Spleen (tissue), 11 donors: ENCODE data around the gene AGRN. TPM values are rescaled to one million over a fixed set of nuclear protein-coding genes. Genes with fewer than 3 reads are reported as not detected.
A peak's percentile ranks its signal among the peaks of the same experiment; 100 is the strongest.

ENCODE experiments used
- DNase-seq: peaks from one replicate; pipeline ENCODE4 v3.0.0-alpha.2; 2020
- H3K27ac ChIP-seq, 8 donors: fragments of 200-600 bp; sonication (generic) in 7 of 8; 1 replicate in 4 of 8; 2 replicates in 4 of 8; pipeline versions ENCODE4 v1.5.0 to v1.8.0; 2016 to 2021; ENCODE audit warnings: inconsistent platforms in 4 of 8, mild to moderate bottlenecking in 4 of 8, moderate library complexity in 1 of 8
- H3K27me3 ChIP-seq, 7 donors: fragments of 200-600 bp; sonication (generic) in 6 of 7; replicated peaks in 1 of 7; 1 replicate in 4 of 7; 2 replicates in 3 of 7; pipeline versions ENCODE4 v1.5.0 to v1.8.0; 2016 to 2021; ENCODE audit warnings: inconsistent platforms in 3 of 7, mild to moderate bottlenecking in 1 of 7
- H3K36me3 ChIP-seq, 6 donors: fragments of 200-600 bp; sonication (generic) in 5 of 6; 1 replicate in 4 of 6; 2 replicates in 2 of 6; pipeline versions ENCODE4 v1.5.0 to v1.8.0; 2016 to 2021; ENCODE audit warnings: inconsistent platforms in 2 of 6
- H3K4me1 ChIP-seq, 6 donors: fragments of 200-600 bp; sonication (generic) in 5 of 6; 1 replicate in 3 of 6; 2 replicates in 3 of 6; pipeline versions ENCODE4 v1.5.0 to v1.8.0; 2016 to 2021; ENCODE audit warnings: inconsistent platforms in 3 of 6
- H3K4me3 ChIP-seq, 8 donors: fragments of 200-600 bp; sonication (generic) in 7 of 8; 1 replicate in 4 of 8; 2 replicates in 4 of 8; pipeline versions ENCODE4 v1.5.0 to v1.8.0; 2016 to 2021; ENCODE audit warnings: inconsistent platforms in 4 of 8, mild to moderate bottlenecking in 4 of 8, moderate library complexity in 2 of 8
- H3K9me3 ChIP-seq, 8 donors: fragments of 200-600 bp; sonication (generic) in 7 of 8; 1 replicate in 4 of 8; 2 replicates in 4 of 8; pipeline versions ENCODE4 v1.5.0 to v1.8.0; 2016 to 2021; ENCODE audit warnings: inconsistent platforms in 4 of 8
- CTCF ChIP-seq, 11 experiments: fragments of 200-600 bp in 7 of 11; fragments of 450-650 bp in 4 of 11; sonication (generic) in 4 of 11; IDR thresholded peaks in 8 of 11; conservative IDR thresholded peaks in 3 of 11; 1 replicate in 7 of 11; 2 replicates in 4 of 11; pipeline versions ENCODE4 v1.4.0 to v1.8.0; 2016 to 2021; ENCODE audit warnings: antibody characterized with exemption in 11 of 11, inconsistent platforms in 4 of 11, mild to moderate bottlenecking in 1 of 11
- POLR2A ChIP-seq, 3 donors: fragments of 450-650 bp; IDR thresholded peaks; one replicate each; pipeline ENCODE4 v1.5.1; 2017; ENCODE audit warnings: antibody characterized with exemption in 3 of 3, mild to moderate bottlenecking in 1 of 3
- POLR2AphosphoS5 ChIP-seq, 3 donors: sonication (generic); formaldehyde crosslinking; IDR thresholded peaks; one replicate each; pipeline ENCODE4 v1.5.1; 2017; ENCODE audit warnings: antibody characterized with exemption in 3 of 3
- WGBS, 5 donors: extraction: QIAGEN DNeasy Blood & Tissue Kit in 3 of 5; methylation state at CpG; one replicate each; pipeline versions ENCODE4 v1.1.5 to v1.1.7; 2013 to 2018; 5-methylcytosine and 5-hydroxymethylcytosine counted together
- intact Hi-C: fragments of 100-400 bp; cut with DNase I; formaldehyde crosslinking; loops from one replicate; pipeline ENCODE4 v1.15.0; 2023; ENCODE audit warnings: low total_unique reads
- polyA plus RNA-seq, 3 donors: library from polyadenylated mRNA; stranded (reverse); fragments of 200-250 nt; gene quantifications; one replicate each; pipeline ENCODE4 v1.2.1, GENCODE V29; 2013
- total RNA-seq, 7 donors: library from RNA; depleted of rRNA in 3 of 7; stranded (reverse); fragments of >200 nt in 3 of 7; fragmentation: NEBNext Ultra II Directional in 4 of 7; extraction: Animal tissue kit (Norgen Biotek cat#: 25700) in 4 of 7; gene quantifications; one replicate each; pipeline versions ENCODE4 v1.1.0 to v1.2.1, GENCODE V29; 2016 to 2021
- donor health status: healthy with polysubstance abuse.
- donor health status: DM: no; HTN: no; CAD: no; lungs with moderate emphysema.
- donor health status: DM: no; HTN: no; CAD: no.
- donor health status: Bipolar disorder and iron deficiency.
- donor health status: healthy.
- donor health status: DM: no; HTN: no; CAD: no.
- donor health status: DM: yes; HTN: yes; CAD: no.

AGRN gene
- total and polyA plus RNA-seq, 10 donors, result 4.6 to 27.2 (median 14.5) TPM

GRCh38 chr1:1089731-1090423 is 70.0 kb downstream of the AGRN start:
- WGBS, 5 donors, result 88 to 96% (median 95%) methylated on average over 18 to 22 of the region's 22 CpGs

GRCh38 chr1:1090424-1091343 is 70.8 kb downstream of the AGRN start:
- intact Hi-C loops, result no loop called here

More at GRCh38 chr1:1089731-1090423, 70.0 kb downstream of the AGRN start:
- Histone ChIP-seq H3K9me3 (no peaks in the 10 kb centered on the region), H3K4me3 (no peak overlapping the region), H3K27ac (no peak overlapping the region), H3K36me3 (peaks cover 0 to 22% (median 0%) of the 10 kb centered on the region in 6 donors), H3K4me1 (no peaks in the 10 kb centered on the region), H3K27me3 (no peaks in the 10 kb centered on the region)
- intact Hi-C loops, result no loop called here
- DNase-seq, result peak; percentile 74
- TF ChIP-seq CTCF (IDR thresholded peaks at IDR 0.05 in 8 of 11, conservative IDR thresholded peaks at IDR 0.05 in 3 of 11) (no peak), POLR2A (IDR thresholded peaks at IDR 0.05) (no peak), POLR2AphosphoS5 (IDR thresholded peaks at IDR 0.05) (no peak)

GRCh38 chr1:1091344-1092148 is 71.6 kb downstream of the AGRN start:
- H3K27ac ChIP-seq, result peak overlapping the region in 1 of 8 donors; percentile 46
- H3K4me3 ChIP-seq, result no peak overlapping the region
- peak; percentile 70 for DNase-seq
- no peaks in the 10 kb centered on the region for H3K4me1 ChIP-seq
- TF ChIP-seq POLR2AphosphoS5 (IDR thresholded peaks at IDR 0.05) (no peak), POLR2A (IDR thresholded peaks at IDR 0.05) (no peak)
- H3K9me3 ChIP-seq, result no peaks in the 10 kb centered on the region
- H3K27me3 ChIP-seq, result no peaks in the 10 kb centered on the region
- 92 to 98% (median 96%) methylated on average over 27 to 28 of the region's 28 CpGs for WGBS, 5 donors
- peaks cover 0 to 17% (median 0%) of the 10 kb centered on the region in 6 donors for H3K36me3 ChIP-seq
- intact Hi-C loops, result no loop called here

More at GRCh38 chr1:1090424-1091343, 70.8 kb downstream of the AGRN start:
- TF ChIP-seq POLR2AphosphoS5 (IDR thresholded peaks at IDR 0.05) (no peak), POLR2A (IDR thresholded peaks at IDR 0.05) (no peak), CTCF (IDR thresholded peaks at IDR 0.05 in 8 of 11, conservative IDR thresholded peaks at IDR 0.05 in 3 of 11) (no peak)
- H3K4me3 ChIP-seq, result no peak overlapping the region
- no peaks in the 10 kb centered on the region for H3K9me3 ChIP-seq
- no peaks in the 10 kb centered on the region for H3K4me1 ChIP-seq
- no peak overlapping the region for H3K27ac ChIP-seq
- peak; percentile 66 for DNase-seq
- WGBS, 5 donors, result 96 to 97% (median 97%) methylated on average over 24 to 45 of the region's 45 CpGs
- no peaks in the 10 kb centered on the region for H3K27me3 ChIP-seq
- H3K36me3 ChIP-seq, result peaks cover 0 to 21% (median 0%) of the 10 kb centered on the region in 6 donors

GRCh38 chr1:1092149-1092855 is 72.4 kb downstream of the AGRN start:
- Histone ChIP-seq H3K4me3 (no peak overlapping the region), H3K4me1 (no peaks in the 10 kb centered on the region), H3K27me3 (no peaks in the 10 kb centered on the region), H3K36me3 (peaks cover 0 to 10% (median 0%) of the 10 kb centered on the region in 6 donors), H3K9me3 (no peaks in the 10 kb centered on the region), H3K27ac (peak overlapping the region in 2 of 8 donors; percentile 6 to 46)
- intact Hi-C loops, result no loop called here
- 86 to 94% (median 93%) methylated on average over 23 to 28 of the region's 28 CpGs for WGBS, 5 donors
- DNase-seq, result peak; percentile 66
- TF ChIP-seq CTCF (IDR thresholded peaks at IDR 0.05 in 8 of 11, conservative IDR thresholded peaks at IDR 0.05 in 3 of 11) (no peak), POLR2AphosphoS5 (IDR thresholded peaks at IDR 0.05) (no peak), POLR2A (IDR thresholded peaks at IDR 0.05) (no peak)
